ENCODE results near the gene FANCC.

- TF ChIP-seq CTCF (IDR thresholded peaks at IDR 0.05; ENCODE audit: insufficient read depth, low read depth, low read length) (no peak), EZH2 (IDR thresholded peaks at IDR 0.05; ENCODE audit: insufficient read depth, low read length) (no peak)
Measured at GRCh38 chr9:95242613-95243012, 74.9 kb downstream of the FANCC start.
